NCI-H524 (cell line): ENCODE results near the gene NEFH.

Experiments used
- DNase-seq, 2 experiments: peaks; one replicate each; lab custom pipeline; 2025; lab: John Stamatoyannopoulos, UW

NEFH gene

GRCh38 chr22:29493636-29494035 lies 13.6 kb downstream of the NEFH start:
- DNase-seq: no peak

GRCh38 chr22:29499852-29500251 lies 19.8 kb downstream of the NEFH start:
- no peak for DNase-seq

GRCh38 chr22:29503811-29504372 lies 23.9 kb downstream of the NEFH start:
- DNase-seq: peak; percentile 43 to 76

GRCh38 chr22:29509298-29509697 lies 29.3 kb downstream of the NEFH start:
- no peak for DNase-seq

GRCh38 chr22:29509815-29510214 lies 29.8 kb downstream of the NEFH start:
- no peak for DNase-seq

GRCh38 chr22:29510542-29510941 lies 30.5 kb downstream of the NEFH start:
- DNase-seq: no peak

GRCh38 chr22:29511126-29511862 lies 31.3 kb downstream of the NEFH start:
- no peak for DNase-seq

GRCh38 chr22:29512031-29512430 lies 32.0 kb downstream of the NEFH start:
- DNase-seq: no peak

GRCh38 chr22:29517215-29517908 lies 37.3 kb downstream of the NEFH start:
- DNase-seq: no peak

GRCh38 chr22:29518427-29518826 lies 38.4 kb downstream of the NEFH start:
- no peak for DNase-seq

GRCh38 chr22:29519996-29520395 lies 40.0 kb downstream of the NEFH start:
- DNase-seq: no peak

- no peak for DNase-seq
Observed at GRCh38 chr22:29520851-29521250, 40.8 kb downstream of the NEFH start.

GRCh38 chr22:29521526-29521925 lies 41.5 kb downstream of the NEFH start:
- no peak for DNase-seq

- no peak for DNase-seq
Observed at GRCh38 chr22:29523761-29524160, 43.7 kb downstream of the NEFH start.

GRCh38 chr22:29524442-29525191 lies 44.6 kb downstream of the NEFH start:
- DNase-seq: peak in 1 of 2 experiments; percentile 52

GRCh38 chr22:29528144-29528543 lies 48.1 kb downstream of the NEFH start:
- no peak for DNase-seq

- DNase-seq: no peak
Observed at GRCh38 chr22:29530716-29531115, 50.7 kb downstream of the NEFH start.

GRCh38 chr22:29531419-29531818 lies 51.4 kb downstream of the NEFH start:
- no peak for DNase-seq

- DNase-seq: no peak
Observed at GRCh38 chr22:29536411-29536810, 56.4 kb downstream of the NEFH start.

GRCh38 chr22:29539105-29539504 lies 59.1 kb downstream of the NEFH start:
- no peak for DNase-seq
